ENCODE results near the gene CCDC106.

DNA sequence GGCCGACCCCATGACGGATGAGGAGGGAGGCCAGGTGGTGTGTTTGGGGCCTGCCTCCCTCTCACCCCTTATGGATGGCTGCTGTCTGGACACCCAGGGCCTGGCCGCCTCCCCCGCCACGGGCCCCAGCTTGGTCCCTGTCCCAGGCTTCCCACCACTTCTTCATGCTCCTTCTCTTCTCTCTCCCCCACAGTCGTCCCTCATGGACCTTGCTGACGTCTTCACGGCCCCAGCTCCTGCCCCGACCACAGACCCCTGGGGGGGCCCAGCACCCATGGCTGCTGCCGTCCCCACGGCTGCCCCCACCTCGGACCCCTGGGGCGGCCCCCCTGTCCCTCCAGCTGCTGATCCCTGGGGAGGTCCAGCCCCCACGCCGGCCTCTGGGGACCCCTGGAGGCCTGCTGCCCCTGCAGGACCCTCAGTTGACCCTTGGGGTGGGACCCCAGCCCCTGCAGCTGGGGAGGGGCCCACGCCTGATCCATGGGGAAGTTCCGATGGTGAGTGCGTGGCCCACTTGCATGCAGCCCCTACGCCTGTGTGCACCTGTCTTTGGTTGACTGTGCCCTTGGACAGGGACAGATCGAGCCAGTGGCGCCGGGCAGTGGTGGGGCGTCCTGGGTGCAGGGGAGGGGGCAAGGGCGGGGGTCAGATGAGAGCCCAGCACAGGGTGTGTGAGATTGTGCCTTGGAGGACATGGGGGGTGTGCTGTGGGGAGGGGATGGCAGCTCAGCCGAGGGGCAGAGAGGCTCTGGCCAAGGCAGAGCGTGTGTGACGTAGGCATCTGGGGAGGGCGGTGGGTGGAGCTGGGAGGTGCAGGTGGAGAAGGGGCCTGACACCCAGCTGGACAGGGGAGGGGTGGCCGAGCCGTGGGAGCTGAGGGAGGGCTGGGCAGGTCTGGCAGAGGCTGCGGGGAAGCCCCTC is 43.8 kb downstream of the CCDC106 start:
- TF ChIP-seq BHLHE40 (IDR thresholded peaks at IDR 0.05; ENCODE audit: borderline replicate concordance), result no peak
- TF ChIP-seq, protein P1, sequence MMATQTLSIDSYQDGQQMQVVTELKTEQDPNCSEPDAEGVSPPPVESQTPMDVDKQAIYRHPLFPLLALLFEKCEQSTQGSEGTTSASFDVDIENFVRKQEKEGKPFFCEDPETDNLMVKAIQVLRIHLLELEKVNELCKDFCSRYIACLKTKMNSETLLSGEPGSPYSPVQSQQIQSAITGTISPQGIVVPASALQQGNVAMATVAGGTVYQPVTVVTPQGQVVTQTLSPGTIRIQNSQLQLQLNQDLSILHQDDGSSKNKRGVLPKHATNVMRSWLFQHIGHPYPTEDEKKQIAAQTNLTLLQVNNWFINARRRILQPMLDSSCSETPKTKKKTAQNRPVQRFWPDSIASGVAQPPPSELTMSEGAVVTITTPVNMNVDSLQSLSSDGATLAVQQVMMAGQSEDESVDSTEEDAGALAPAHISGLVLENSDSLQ (IDR thresholded peaks at IDR 0.05), result no peak
- no peak for TF ChIP-seq L3MBTL2 (conservative IDR thresholded peaks at IDR 0.05)
- no peak for TF ChIP-seq SP1 (IDR thresholded peaks at IDR 0.05)
- TF ChIP-seq FOXK2 (IDR thresholded peaks at IDR 0.05), result no peak

All from HEK293T (cell line).